ENCODE data around the gene LHFPL6.

Gene LHFPL6

DNA sequence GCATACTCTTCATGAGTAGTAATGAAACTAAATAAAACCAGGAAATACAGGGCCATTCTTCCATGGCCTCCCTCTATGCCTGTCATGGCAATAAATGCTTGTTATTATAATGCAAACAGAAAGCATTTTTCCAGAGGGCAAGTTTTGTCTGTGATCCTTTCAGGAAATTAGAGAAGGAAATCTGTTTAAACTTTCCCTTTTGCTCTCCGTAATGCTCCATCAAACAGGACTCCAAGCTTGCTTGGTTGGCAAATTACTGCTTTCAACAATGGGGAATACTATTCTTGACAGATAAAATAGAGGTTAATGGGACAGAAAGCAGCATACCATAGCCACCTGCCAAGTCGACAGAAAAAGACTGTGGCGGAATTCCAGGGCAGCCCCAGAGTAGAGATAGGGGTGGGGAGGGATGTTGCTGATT, 252.5 kb downstream of the LHFPL6 start:
- no peak overlapping the region for H3K4me2 ChIP-seq (ENCODE audit: insufficient read depth, low read length)
- no peaks in the 10 kb centered on the region for H3K79me2 ChIP-seq (ENCODE audit: insufficient read depth, low read length)
- no peaks in the 10 kb centered on the region for H4K20me1 ChIP-seq (ENCODE audit: insufficient read depth, low read length)
- no peak overlapping the region for H2AFZ ChIP-seq (ENCODE audit: low read depth, low read length)
- no peak overlapping the region for H3K9ac ChIP-seq (ENCODE audit: low read depth, low read length)
- H3K9me3 ChIP-seq (ENCODE audit: insufficient read depth, low read length, severe bottlenecking) = no peaks in the 10 kb centered on the region
- ATAC-seq (ENCODE audit: insufficient read depth, low read depth) (no peak), DNase-seq (no peak)
- H3K4me3 ChIP-seq (ENCODE audit: low read depth in 1 of 2, low read length in 2 of 2) = no peak overlapping the region
- H3K27me3 ChIP-seq (ENCODE audit: insufficient read depth, low read length, poor library complexity) = no peaks in the 10 kb centered on the region
- TF ChIP-seq CTCF (IDR thresholded peaks at IDR 0.05; ENCODE audit: borderline replicate concordance, extremely low read depth, low read length, poor library complexity, severe bottlenecking) (no peak), EZH2 (IDR thresholded peaks at IDR 0.05; ENCODE audit: borderline replicate concordance, low read depth, low read length, severe bottlenecking) (no peak)
- no peaks in the 10 kb centered on the region for H3K36me3 ChIP-seq (ENCODE audit: insufficient read depth, low read length)
- H3K4me1 ChIP-seq (ENCODE audit: insufficient read depth, low read length) = no peaks in the 10 kb centered on the region
- H3K27ac ChIP-seq (ENCODE audit: low read length) = no peak overlapping the region

DNA sequence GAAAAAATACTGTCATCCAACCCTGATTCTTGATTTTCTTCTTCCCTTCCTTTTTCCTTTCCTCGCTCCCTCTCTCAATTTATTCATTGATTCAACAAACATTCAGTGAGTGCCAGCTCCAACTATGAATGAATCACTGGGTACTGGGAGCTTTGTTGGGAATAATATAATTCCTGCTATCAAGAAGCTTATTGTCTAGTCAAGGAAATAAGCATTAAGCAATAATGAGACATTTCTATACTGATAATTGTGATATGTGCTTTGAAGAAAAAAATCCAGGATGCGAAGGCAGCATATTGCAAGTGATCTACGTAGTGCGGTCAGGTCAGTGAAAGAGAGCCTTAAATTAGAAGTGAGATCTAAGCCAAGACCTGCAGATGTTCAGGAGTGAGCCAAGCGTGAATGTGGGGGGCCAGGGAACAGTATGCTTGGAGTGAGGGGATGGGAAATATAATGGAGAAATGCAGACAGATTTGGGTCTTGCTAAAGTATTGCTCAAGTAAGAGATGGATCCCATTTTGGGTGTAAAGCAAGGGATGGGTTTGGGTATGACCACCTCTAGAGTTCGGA, 253.5 kb downstream of the LHFPL6 start:
- ATAC-seq (ENCODE audit: insufficient read depth, low read depth) = no peak
- H3K4me3 ChIP-seq (ENCODE audit: low read depth in 1 of 2, low read length in 2 of 2) = no peak overlapping the region

DNA sequence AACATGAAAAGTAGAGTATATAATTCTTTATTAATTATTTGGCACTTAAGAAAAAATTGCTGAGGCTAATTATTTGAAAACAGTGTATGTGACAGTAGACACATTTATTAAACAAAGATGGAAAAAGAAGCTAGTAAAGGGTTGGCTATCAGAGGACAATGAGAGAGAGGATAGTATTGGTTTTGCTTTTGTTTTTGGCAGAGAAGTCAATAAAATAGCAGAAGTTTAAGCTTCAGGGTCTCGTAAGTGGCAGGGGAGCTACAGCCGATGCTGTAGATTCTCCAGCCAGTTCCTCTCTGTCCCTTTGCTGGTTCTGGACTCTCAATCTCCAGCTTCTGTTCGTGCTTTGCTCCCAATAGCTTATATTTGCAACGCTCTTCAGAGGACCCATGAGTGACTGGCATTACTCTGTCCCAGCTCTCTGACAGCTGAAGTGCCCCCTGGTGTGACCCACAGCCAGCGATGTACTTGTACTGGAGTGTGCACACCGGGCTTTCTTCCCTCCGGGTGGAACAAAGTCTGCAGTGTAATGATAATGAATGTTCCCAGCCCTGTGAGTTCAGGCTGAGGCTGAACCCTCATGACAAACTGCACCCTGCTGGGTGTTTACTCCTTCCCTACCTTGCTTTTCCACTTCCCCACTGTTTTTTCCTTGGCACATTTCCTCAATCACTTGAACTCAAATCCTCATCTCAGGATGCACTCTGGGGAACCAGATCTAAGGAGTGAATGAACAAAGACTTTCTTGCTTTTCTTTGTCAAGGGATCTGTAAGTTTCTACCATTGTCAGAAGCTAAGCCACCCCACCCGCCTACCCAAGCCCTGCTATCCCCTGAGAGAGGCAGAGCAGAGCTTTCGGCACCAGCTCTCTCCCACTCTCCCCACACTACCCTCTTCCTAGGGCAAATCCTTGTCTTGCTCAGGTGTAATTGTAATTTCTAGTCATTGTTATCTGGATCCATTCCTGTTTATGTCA, 254.8 kb downstream of the LHFPL6 start:
- DNase-seq = no peak
- Histone ChIP-seq H3K27ac (ENCODE audit: low read length) (no peak overlapping the region), H3K4me2 (ENCODE audit: insufficient read depth, low read length) (no peak overlapping the region), H4K20me1 (ENCODE audit: insufficient read depth, low read length) (no peaks in the 10 kb centered on the region), H3K9ac (ENCODE audit: low read depth, low read length) (no peak overlapping the region), H3K4me3 (ENCODE audit: low read depth in 1 of 2, low read length in 2 of 2) (no peak overlapping the region), H3K27me3 (ENCODE audit: insufficient read depth, low read length, poor library complexity) (no peaks in the 10 kb centered on the region), H3K36me3 (ENCODE audit: insufficient read depth, low read length) (no peaks in the 10 kb centered on the region), H2AFZ (ENCODE audit: low read depth, low read length) (no peak overlapping the region), H3K79me2 (ENCODE audit: insufficient read depth, low read length) (no peaks in the 10 kb centered on the region), H3K4me1 (ENCODE audit: insufficient read depth, low read length) (no peaks in the 10 kb centered on the region), H3K9me3 (ENCODE audit: insufficient read depth, low read length, severe bottlenecking) (no peaks in the 10 kb centered on the region)
- ATAC-seq (ENCODE audit: insufficient read depth, low read depth) = no peak
- TF ChIP-seq CTCF (IDR thresholded peaks at IDR 0.05; ENCODE audit: borderline replicate concordance, extremely low read depth, low read length, poor library complexity, severe bottlenecking) (no peak), EZH2 (IDR thresholded peaks at IDR 0.05; ENCODE audit: borderline replicate concordance, low read depth, low read length, severe bottlenecking) (no peak)

More for the DNA sequence above, 253.5 kb downstream of the LHFPL6 start:
- H3K9me3 ChIP-seq (ENCODE audit: insufficient read depth, low read length, severe bottlenecking) = no peaks in the 10 kb centered on the region
- H2AFZ ChIP-seq (ENCODE audit: low read depth, low read length) = no peak overlapping the region
- TF ChIP-seq CTCF (IDR thresholded peaks at IDR 0.05; ENCODE audit: borderline replicate concordance, extremely low read depth, low read length, poor library complexity, severe bottlenecking) (no peak), EZH2 (IDR thresholded peaks at IDR 0.05; ENCODE audit: borderline replicate concordance, low read depth, low read length, severe bottlenecking) (no peak)
- no peak overlapping the region for H3K9ac ChIP-seq (ENCODE audit: low read depth, low read length)
- H3K4me1 ChIP-seq (ENCODE audit: insufficient read depth, low read length) = no peaks in the 10 kb centered on the region
- H3K36me3 ChIP-seq (ENCODE audit: insufficient read depth, low read length) = no peaks in the 10 kb centered on the region
- H3K27me3 ChIP-seq (ENCODE audit: insufficient read depth, low read length, poor library complexity) = no peaks in the 10 kb centered on the region
- H3K27ac ChIP-seq (ENCODE audit: low read length) = no peak overlapping the region
- no peaks in the 10 kb centered on the region for H4K20me1 ChIP-seq (ENCODE audit: insufficient read depth, low read length)
- no peaks in the 10 kb centered on the region for H3K79me2 ChIP-seq (ENCODE audit: insufficient read depth, low read length)
- no peak overlapping the region for H3K4me2 ChIP-seq (ENCODE audit: insufficient read depth, low read length)
- DNase-seq = no peak
